GM12892 (cell line): Measurements from ENCODE around the gene CD163L1.

Source experiments
- DNase-seq: peaks from one replicate; pipeline ENCODE4 v3.0.0; 2011; ENCODE audit not compliant: insufficient read length
- FAIRE-seq: peaks from 2 replicates; lab custom pipeline; 2011; peaks lifted over from hg19 to GRCh38; lab: Jason Lieb, UNC
- POLR2A ChIP-seq: IDR thresholded peaks from 2 replicates; pipeline ENCODE4 v1.6.1; 2011; ENCODE audit warnings: low read depth, low read length, control low read depth
- POLR2AphosphoS5 ChIP-seq: IDR thresholded peaks from 2 replicates; pipeline ENCODE4 v1.6.1; 2011; ENCODE audit warnings: low read depth, low read length, control low read depth
- TAF1 ChIP-seq: IDR thresholded peaks from 2 replicates; pipeline ENCODE4 v1.6.1; 2011; ENCODE audit warnings: low read depth, mild to moderate bottlenecking, control low read depth, low read length, borderline replicate concordance

Gene CD163L1

GRCh38 chr12:7399089-7399488 lies 44.9 kb downstream of the CD163L1 start:
- DNase-seq (no peak), FAIRE-seq (no peak)
- TF ChIP-seq POLR2A (no peak), POLR2AphosphoS5 (no peak), TAF1 (no peak)

DNA sequence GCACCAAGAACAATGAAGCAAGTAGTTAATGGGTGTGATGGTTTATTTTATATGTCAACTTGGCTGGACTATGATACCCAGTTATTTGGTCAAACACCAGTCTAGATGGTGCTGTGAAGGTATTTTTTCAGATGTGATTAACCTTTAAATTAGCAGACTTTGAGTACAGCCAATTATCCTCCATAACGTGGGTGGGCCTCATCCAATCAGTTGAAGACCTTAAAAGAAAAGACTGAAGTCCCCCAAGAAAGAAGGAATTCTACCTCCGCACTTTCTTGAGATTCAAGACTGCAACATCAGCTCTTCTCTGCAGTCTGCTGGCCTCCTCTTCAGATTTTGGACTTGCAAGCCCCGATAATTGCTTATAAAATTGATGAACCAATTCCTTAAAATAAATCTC lies 47.5 kb downstream of the CD163L1 start:
- TF ChIP-seq TAF1: no peak
- no peak for TF ChIP-seq POLR2A
- TF ChIP-seq POLR2AphosphoS5: no peak
- DNase-seq (no peak), FAIRE-seq (no peak)

DNA sequence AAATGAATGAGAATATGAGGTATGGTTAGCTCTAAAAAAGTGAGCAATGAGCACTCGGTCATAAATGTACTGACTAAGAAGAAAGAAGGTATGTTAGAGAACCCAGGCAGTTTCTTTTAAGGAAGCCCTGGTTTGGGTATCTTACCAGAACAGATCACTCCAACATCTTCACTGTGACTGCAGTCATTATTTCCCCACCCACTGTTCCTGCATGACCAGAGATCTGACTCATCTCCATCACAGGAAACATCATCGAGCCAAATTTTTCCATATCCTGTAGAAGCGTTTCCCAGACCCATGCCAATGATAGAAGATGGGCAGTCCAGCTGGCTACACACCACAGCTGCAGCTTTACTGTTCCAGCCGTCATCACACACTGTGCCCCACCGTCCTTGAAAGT lies 48.0 kb downstream of the CD163L1 start:
- FAIRE-seq: no peak
- TF ChIP-seq POLR2A: no peak
- TF ChIP-seq POLR2AphosphoS5: no peak
- TF ChIP-seq TAF1: no peak
- DNase-seq: no peak

DNA sequence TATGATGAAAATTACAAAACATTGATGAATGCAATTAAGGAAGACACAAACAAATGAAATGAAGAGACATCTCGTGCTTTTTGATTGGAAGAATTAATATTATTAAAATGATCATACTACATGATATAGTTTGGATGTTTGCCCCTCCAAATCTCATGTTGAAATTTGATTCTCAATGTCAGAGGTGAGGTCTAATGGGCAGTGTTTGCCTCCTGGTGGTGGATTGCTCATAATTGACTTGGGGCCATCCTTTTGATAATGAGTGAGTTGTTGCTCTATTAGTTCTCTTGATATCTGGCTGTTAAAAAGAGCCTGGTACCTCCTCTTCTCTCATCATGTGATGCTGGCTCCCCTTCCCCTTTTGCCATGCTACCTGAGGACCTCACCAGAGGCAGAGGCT lies 56.7 kb downstream of the CD163L1 start:
- FAIRE-seq (no peak), DNase-seq (no peak)
- TF ChIP-seq POLR2AphosphoS5: no peak
- TF ChIP-seq POLR2A: no peak
- no peak for TF ChIP-seq TAF1

- DNase-seq (no peak), FAIRE-seq (no peak)
- no peak for TF ChIP-seq POLR2AphosphoS5
- TF ChIP-seq TAF1: no peak
- no peak for TF ChIP-seq POLR2A
Observed at GRCh38 chr12:7383157-7383556, 60.8 kb downstream of the CD163L1 start.

- FAIRE-seq: no peak
- TF ChIP-seq TAF1 (no peak), POLR2A (no peak), POLR2AphosphoS5 (no peak)
- no peak for DNase-seq
Observed at GRCh38 chr12:7376196-7376595, 67.8 kb downstream of the CD163L1 start.

DNA sequence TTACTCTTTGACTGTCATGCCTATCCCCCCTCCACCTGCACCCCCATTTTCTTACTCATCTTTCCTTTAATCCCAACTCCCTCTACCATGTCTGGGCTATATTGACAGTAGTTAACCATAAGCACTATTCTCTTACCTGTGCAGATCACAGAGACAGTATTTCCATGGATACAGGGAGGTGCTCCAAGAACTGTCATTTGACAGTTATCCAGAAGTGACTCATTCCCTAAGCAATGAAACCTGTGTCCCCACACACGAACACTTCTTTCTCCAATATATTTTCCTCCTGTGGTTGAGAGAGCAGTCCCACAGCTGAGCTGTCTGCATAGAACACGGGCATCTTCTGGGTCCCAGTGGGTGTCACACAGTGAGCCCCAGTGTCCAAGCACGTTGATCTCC lies 68.8 kb downstream of the CD163L1 start:
- FAIRE-seq (no peak), DNase-seq (no peak)
- no peak for TF ChIP-seq TAF1
- no peak for TF ChIP-seq POLR2A
- no peak for TF ChIP-seq POLR2AphosphoS5

- FAIRE-seq: peak; percentile 30
- DNase-seq: peak; percentile 13
- no peak for TF ChIP-seq TAF1
- no peak for TF ChIP-seq POLR2A
- no peak for TF ChIP-seq POLR2AphosphoS5
Observed at GRCh38 chr12:7374423-7375144, 69.4 kb downstream of the CD163L1 start.

- DNase-seq: no peak
- no peak for FAIRE-seq
- TF ChIP-seq TAF1 (no peak), POLR2A (no peak)
Observed at GRCh38 chr12:7373226-7373625, 70.7 kb downstream of the CD163L1 start.

- TF ChIP-seq POLR2A (no peak; the same call in 1 of the 2 replicates), POLR2AphosphoS5 (peak; percentile 66), TAF1 (peak; percentile 43; the same call in 1 of the 2 replicates)
- FAIRE-seq (peak; percentile 14), DNase-seq (no peak)
Observed at GRCh38 chr12:7369274-7369729, 74.7 kb downstream of the CD163L1 start.

GRCh38 chr12:7362734-7363133 lies 81.2 kb downstream of the CD163L1 start:
- FAIRE-seq (no peak), DNase-seq (no peak)
- TF ChIP-seq POLR2A (no peak), POLR2AphosphoS5 (no peak), TAF1 (no peak)

GRCh38 chr12:7361265-7361664 lies 82.7 kb downstream of the CD163L1 start:
- peak; percentile 58 for FAIRE-seq
- no peak for DNase-seq
- TF ChIP-seq TAF1 (no peak), POLR2A (no peak), POLR2AphosphoS5 (no peak)
